Upper lobe of right lung (tissue), 1 donor: ENCODE data around the gene CCDC71. TPM values are rescaled to one million over a fixed set of nuclear protein-coding genes. Genes with fewer than 3 reads are reported as not detected.

Experiments
- ATAC-seq: fragments of 200-7000 bp; cut with Tn5 transposase; one replicate; pipeline ENCODE4 v1.9.1; 2020; ENCODE audit warnings: mild to moderate bottlenecking, moderate library complexity
- DNase-seq: peaks from one replicate; pipeline ENCODE4 v3.0.0-alpha.2; 2020
- H3K27ac ChIP-seq: fragments of 200-600 bp; one replicate; pipeline ENCODE4 v1.8.0; 2022
- H3K27me3 ChIP-seq: fragments of 200-600 bp; one replicate; pipeline ENCODE4 v1.8.0; 2022; ENCODE audit warnings: mild to moderate bottlenecking
- H3K36me3 ChIP-seq: fragments of 200-600 bp; one replicate; pipeline ENCODE4 v1.8.0; 2022
- H3K4me1 ChIP-seq: fragments of 200-600 bp; one replicate; pipeline ENCODE4 v1.8.0; 2022
- H3K4me3 ChIP-seq: fragments of 200-600 bp; one replicate; pipeline ENCODE4 v1.8.0; 2022; ENCODE audit warnings: mild to moderate bottlenecking
- H3K9me3 ChIP-seq: fragments of 200-600 bp; one replicate; pipeline ENCODE4 v1.8.0; 2022
- intact Hi-C: fragments of 100-400 bp; cut with DNase I; formaldehyde crosslinking; loops from one replicate; pipeline ENCODE4 v1.11.0; 2022
- total RNA-seq: library from RNA; stranded (reverse); fragmentation: NEBNext Ultra II Directional; extraction: Animal tissue kit (Norgen Biotek cat#: 25700); gene quantifications from one replicate; pipeline ENCODE4 v1.2.1, GENCODE V29; 2021
- TF ChIP-seq, protein P1 (sequence below): fragments of 200-600 bp; IDR thresholded peaks from one replicate; pipeline ENCODE4 v1.8.0; 2022; ENCODE audit warnings: antibody characterized with exemption
- donor health status: DM: no; HTN: yes; CAD: no; lungs with severe emphysema.

CCDC71 gene
- total RNA-seq, 1 donor from 2014 or later: 22.1 TPM

GRCh38 chr3:49133226-49133951 lies 32.7 kb downstream of the CCDC71 start:
- peaks cover 25% of the 10 kb centered on the region for H3K36me3 ChIP-seq
- H3K27ac ChIP-seq: peak overlapping the region; percentile 88
- no peaks in the 10 kb centered on the region for H3K9me3 ChIP-seq
- intact Hi-C loops: no loop called here
- H3K27me3 ChIP-seq: no peaks in the 10 kb centered on the region
- ATAC-seq (peak; percentile 89), DNase-seq (peak; percentile 90)
- peaks cover 10% of the 10 kb centered on the region for H3K4me1 ChIP-seq
- TF ChIP-seq, protein P1, sequence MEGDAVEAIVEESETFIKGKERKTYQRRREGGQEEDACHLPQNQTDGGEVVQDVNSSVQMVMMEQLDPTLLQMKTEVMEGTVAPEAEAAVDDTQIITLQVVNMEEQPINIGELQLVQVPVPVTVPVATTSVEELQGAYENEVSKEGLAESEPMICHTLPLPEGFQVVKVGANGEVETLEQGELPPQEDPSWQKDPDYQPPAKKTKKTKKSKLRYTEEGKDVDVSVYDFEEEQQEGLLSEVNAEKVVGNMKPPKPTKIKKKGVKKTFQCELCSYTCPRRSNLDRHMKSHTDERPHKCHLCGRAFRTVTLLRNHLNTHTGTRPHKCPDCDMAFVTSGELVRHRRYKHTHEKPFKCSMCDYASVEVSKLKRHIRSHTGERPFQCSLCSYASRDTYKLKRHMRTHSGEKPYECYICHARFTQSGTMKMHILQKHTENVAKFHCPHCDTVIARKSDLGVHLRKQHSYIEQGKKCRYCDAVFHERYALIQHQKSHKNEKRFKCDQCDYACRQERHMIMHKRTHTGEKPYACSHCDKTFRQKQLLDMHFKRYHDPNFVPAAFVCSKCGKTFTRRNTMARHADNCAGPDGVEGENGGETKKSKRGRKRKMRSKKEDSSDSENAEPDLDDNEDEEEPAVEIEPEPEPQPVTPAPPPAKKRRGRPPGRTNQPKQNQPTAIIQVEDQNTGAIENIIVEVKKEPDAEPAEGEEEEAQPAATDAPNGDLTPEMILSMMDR: no peak
- H3K4me3 ChIP-seq: peak overlapping the region; percentile 88

GRCh38 chr3:49132437-49133225 lies 33.5 kb downstream of the CCDC71 start, which contains the start of gene LAMB2:
Gene LAMB2 (minus strand): TSS chr3:49133050. CDS start chr3:49132867, 183 bp downstream.
- Histone ChIP-seq H3K27ac (peak within 1 kb of the TSS; percentile 88), H3K4me1 (peaks cover 10% of the 10 kb centered on the region), H3K27me3 (no peaks in the 10 kb centered on the region), H3K36me3 (peaks cover 32% of the 10 kb centered on the region), H3K9me3 (no peaks in the 10 kb centered on the region), H3K4me3 (peak within 1 kb of the TSS; percentile 88)
- intact Hi-C loops: no loop called here
- TF ChIP-seq, protein P1: no peak
- ATAC-seq (peak; percentile 76), DNase-seq (peak; percentile 80)

DNA sequence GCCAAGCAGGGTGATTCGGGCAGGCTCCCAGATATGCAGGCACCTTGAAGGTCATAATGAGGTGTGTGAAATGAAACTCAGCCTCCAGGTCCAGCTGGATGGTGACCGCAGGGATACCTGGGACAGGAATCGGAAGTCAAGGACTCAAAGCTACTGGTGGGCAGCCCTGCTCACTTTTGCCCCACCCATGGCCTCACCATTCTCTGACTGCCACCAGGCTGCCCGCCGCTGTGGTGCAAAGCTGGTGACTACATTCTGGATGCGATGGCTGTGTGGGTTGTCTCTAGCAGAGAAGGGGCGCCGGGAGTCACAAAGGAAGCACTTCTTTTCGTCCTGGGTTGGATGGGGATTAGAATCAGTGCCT lies 34.1 kb downstream of the CCDC71 start:
- Histone ChIP-seq H3K4me3 (peak overlapping the region; percentile 88), H3K36me3 (peaks cover 34% of the 10 kb centered on the region), H3K4me1 (peaks cover 10% of the 10 kb centered on the region), H3K27ac (peak overlapping the region; percentile 88), H3K9me3 (no peaks in the 10 kb centered on the region), H3K27me3 (no peaks in the 10 kb centered on the region)
- no peak for ATAC-seq
- intact Hi-C loops: no loop called here
- DNase-seq: no peak
- TF ChIP-seq, protein P1: no peak

GRCh38 chr3:49131576-49131975 lies 34.6 kb downstream of the CCDC71 start:
- H3K4me1 ChIP-seq: peaks cover 10% of the 10 kb centered on the region
- DNase-seq (no peak), ATAC-seq (no peak)
- H3K27me3 ChIP-seq: no peaks in the 10 kb centered on the region
- H3K9me3 ChIP-seq: no peaks in the 10 kb centered on the region
- intact Hi-C loops: no loop called here
- H3K27ac ChIP-seq: peak overlapping the region; percentile 88
- peak overlapping the region; percentile 88 for H3K4me3 ChIP-seq
- peaks cover 37% of the 10 kb centered on the region for H3K36me3 ChIP-seq
- TF ChIP-seq, protein P1: no peak

DNA sequence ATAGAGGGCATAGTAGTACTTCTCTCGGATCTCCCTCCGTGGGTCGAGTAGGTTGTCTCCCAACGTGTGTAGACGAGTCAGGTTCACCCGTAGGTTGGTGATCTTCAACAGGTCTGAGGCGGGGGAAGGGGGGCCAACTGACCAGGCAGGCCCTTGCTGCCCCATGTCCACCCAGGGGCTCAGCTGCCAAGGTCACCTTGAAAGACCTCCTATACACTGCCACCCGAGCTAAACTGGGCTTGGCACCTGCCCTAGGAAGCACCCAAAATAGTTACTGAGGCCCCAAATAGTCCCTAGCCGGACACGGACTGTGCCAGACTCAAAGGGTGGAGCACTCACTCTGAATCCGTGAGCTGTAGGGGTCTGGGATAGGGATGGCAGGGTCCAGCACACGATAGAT lies 35.1 kb downstream of the CCDC71 start:
- Histone ChIP-seq H3K36me3 (peaks cover 40% of the 10 kb centered on the region), H3K4me3 (no peak overlapping the region), H3K9me3 (no peaks in the 10 kb centered on the region), H3K27ac (no peak overlapping the region), H3K4me1 (peaks cover 10% of the 10 kb centered on the region), H3K27me3 (no peaks in the 10 kb centered on the region)
- TF ChIP-seq, protein P1: no peak
- DNase-seq: no peak
- intact Hi-C loops: no loop called here
- ATAC-seq: no peak
